ENCODE results near the gene NFIB. TPM values are rescaled to one million over a fixed set of nuclear protein-coding genes. Genes with fewer than 3 reads are reported as not detected.

The NFIB gene
- total and polyA plus RNA-seq, 2 of the 13 experiments (the other 11 are each of a cell fraction or from before 2014, with no cell fraction given) = 0.98 to 4.6 TPM

DNA sequence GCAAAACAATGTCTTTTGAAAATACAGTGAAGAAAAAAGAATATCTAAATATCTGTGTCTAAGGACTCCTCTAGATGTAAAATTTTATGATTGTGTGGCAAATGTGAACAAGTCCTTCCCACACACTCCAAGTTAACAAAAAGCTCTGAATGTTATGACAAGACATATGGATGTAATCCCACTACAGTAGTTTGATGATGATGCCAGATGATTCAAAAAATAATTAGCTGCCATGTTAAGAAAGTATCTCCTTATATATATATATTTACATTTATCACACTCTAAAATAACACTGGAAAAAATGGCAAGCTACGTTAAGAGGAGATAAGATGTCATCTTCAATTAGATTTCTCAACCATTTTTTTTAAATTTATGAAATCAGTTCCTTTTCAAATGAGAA lies 178.5 kb downstream of the NFIB start:
- no peak overlapping the region for H3K27ac ChIP-seq (ENCODE audit: extremely low read length, insufficient read depth, low read length)
- no peaks in the 10 kb centered on the region for H3K4me1 ChIP-seq (ENCODE audit: insufficient read depth, low read length)
- no peak overlapping the region for H3K4me2 ChIP-seq (ENCODE audit: low read depth, low read length)
- H3K79me2 ChIP-seq (ENCODE audit: insufficient read depth, low read length) = no peaks in the 10 kb centered on the region
- H3K4me3 ChIP-seq (replicated peaks in 1 of 3; ENCODE audit: insufficient read depth in 1 of 3, low read depth in 2 of 3, low read length in 3 of 3) = no peak overlapping the region
- H3K36me3 ChIP-seq (replicated peaks in 1 of 2; ENCODE audit: control insufficient read depth in 1 of 2, insufficient read depth in 2 of 2, low read length in 2 of 2) = no peaks in the 10 kb centered on the region
- BruUV-seq (replicated peaks) = no TSS peak
- H2AFZ ChIP-seq (ENCODE audit: low read length) = no peak overlapping the region
- H4K20me1 ChIP-seq (ENCODE audit: insufficient read depth, low read length) = no peaks in the 10 kb centered on the region
- ChIA-PET POLR2A (no interaction called here), CTCF (ENCODE audit: low intra/inter-chr PET ratio, low total read pairs) (no interaction called here)
- intact Hi-C loops (cut with micrococcal nuclease; ENCODE audit: unreplicated experiment) (no loop called here), in situ Hi-C loops (cut with HindIII; ENCODE audit: extremely low pct_ligation_motif_present, low pct_unique_long_range_greater_than_20kb) (no loop called here)
- DNase-seq (ENCODE audit: low spot score) (no peak), FAIRE-seq (no peak), ATAC-seq (no peak)
- no peaks in the 10 kb centered on the region for H3K9me3 ChIP-seq (ENCODE audit: low read length)
- WGBS (ENCODE audit: low lambda C conversion rate) = 51% methylated on average over 1 of the region's 1 CpG
- no peaks in the 10 kb centered on the region for H3K27me3 ChIP-seq (ENCODE audit: control insufficient read depth in 1 of 2, insufficient read depth in 2 of 2, low read length in 2 of 2)
- H3K9ac ChIP-seq (ENCODE audit: insufficient read depth, low read depth, low read length) = no peak overlapping the region
- TF ChIP-seq, protein P1, sequence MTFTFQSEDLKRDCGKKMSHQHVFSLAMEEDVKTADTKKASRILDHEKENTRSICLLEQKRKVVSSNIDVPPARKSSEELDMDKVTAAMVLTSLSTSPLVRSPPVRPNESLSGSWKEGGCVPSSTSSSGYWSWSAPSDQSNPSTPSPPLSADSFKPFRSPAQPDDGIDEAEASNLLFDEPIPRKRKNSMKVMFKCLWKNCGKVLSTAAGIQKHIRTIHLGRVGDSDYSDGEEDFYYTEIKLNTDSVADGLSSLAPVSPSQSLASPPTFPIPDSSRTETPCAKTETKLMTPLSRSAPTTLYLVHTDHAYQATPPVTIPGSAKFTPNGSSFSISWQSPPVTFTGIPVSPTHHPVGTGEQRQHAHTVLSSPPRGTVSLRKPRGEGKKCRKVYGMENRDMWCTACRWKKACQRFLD (CRISPR knock-in tag; IDR thresholded peaks at IDR 0.05; ENCODE audit: borderline replicate concordance) = no peak
- no peak for TF ChIP-seq MED8 (CRISPR knock-in tag; IDR thresholded peaks at IDR 0.05; ENCODE audit: insufficient replicate concordance)
- no peak for TF ChIP-seq ZNF333 (CRISPR knock-in tag; IDR thresholded peaks at IDR 0.05; ENCODE audit: borderline replicate concordance)
- TF ChIP-seq, protein P2, sequence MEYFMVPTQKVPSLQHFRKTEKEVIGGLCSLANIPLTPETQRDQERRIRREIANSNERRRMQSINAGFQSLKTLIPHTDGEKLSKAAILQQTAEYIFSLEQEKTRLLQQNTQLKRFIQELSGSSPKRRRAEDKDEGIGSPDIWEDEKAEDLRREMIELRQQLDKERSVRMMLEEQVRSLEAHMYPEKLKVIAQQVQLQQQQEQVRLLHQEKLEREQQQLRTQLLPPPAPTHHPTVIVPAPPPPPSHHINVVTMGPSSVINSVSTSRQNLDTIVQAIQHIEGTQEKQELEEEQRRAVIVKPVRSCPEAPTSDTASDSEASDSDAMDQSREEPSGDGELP (IDR thresholded peaks at IDR 0.05; ENCODE audit: borderline replicate concordance, low read depth) = no peak
- no peak for TF ChIP-seq ESRRA (CRISPR knock-in tag; IDR thresholded peaks at IDR 0.05; ENCODE audit: low read depth)
- TF ChIP-seq MTA3 (CRISPR knock-in tag; IDR thresholded peaks at IDR 0.05) = no peak
- TF ChIP-seq FOSL1 (CRISPR knock-in tag; IDR thresholded peaks at IDR 0.05; ENCODE audit: borderline replicate concordance) = no peak

DNA sequence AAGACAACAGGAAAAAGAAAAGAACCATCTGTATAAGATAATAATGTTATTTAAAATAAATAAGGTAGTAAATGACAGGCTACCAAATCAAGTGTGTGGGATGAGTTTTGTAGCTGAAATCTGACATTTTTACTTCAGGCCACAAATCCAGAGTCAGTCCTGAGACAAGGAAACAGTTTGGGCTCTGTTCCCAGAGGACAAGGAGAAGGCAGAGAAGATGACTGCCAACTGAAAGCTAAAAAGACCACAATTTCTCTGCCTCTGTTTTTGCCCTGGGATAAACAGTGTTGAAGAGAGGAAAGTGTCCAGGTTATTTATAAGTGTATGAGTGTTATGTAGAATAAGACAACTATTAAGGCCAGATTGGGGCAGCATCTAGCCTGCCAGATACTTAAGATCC lies 180.5 kb downstream of the NFIB start:
- H3K27me3 ChIP-seq (ENCODE audit: control insufficient read depth in 1 of 2, insufficient read depth in 2 of 2, low read length in 2 of 2) = no peaks in the 10 kb centered on the region
- no peaks in the 10 kb centered on the region for H3K9me3 ChIP-seq (ENCODE audit: low read length)
- H3K36me3 ChIP-seq (replicated peaks in 1 of 2; ENCODE audit: control insufficient read depth in 1 of 2, insufficient read depth in 2 of 2, low read length in 2 of 2) = no peaks in the 10 kb centered on the region
- no peaks in the 10 kb centered on the region for H3K79me2 ChIP-seq (ENCODE audit: insufficient read depth, low read length)
- no peak for DNase-seq (ENCODE audit: low spot score)
- no peak for ATAC-seq
- no TSS peak for BruUV-seq (replicated peaks)
- H3K27ac ChIP-seq (ENCODE audit: extremely low read length, insufficient read depth, low read length) = no peak overlapping the region
- no peak overlapping the region for H3K4me2 ChIP-seq (ENCODE audit: low read depth, low read length)
- H3K4me1 ChIP-seq (ENCODE audit: insufficient read depth, low read length) = no peaks in the 10 kb centered on the region
- H3K4me3 ChIP-seq (replicated peaks in 1 of 3; ENCODE audit: insufficient read depth in 1 of 3, low read depth in 2 of 3, low read length in 3 of 3) = no peak overlapping the region
- intact Hi-C loops (cut with micrococcal nuclease; ENCODE audit: unreplicated experiment) = no loop called here
- no peak overlapping the region for H2AFZ ChIP-seq (ENCODE audit: low read length)
- ChIA-PET CTCF (ENCODE audit: low intra/inter-chr PET ratio, low total read pairs) (no interaction called here), POLR2A (no interaction called here)
- in situ Hi-C loops (cut with HindIII; ENCODE audit: extremely low pct_ligation_motif_present, low pct_unique_long_range_greater_than_20kb) = no loop called here
- H3K9ac ChIP-seq (ENCODE audit: insufficient read depth, low read depth, low read length) = no peak overlapping the region
- FAIRE-seq = no peak
- H4K20me1 ChIP-seq (ENCODE audit: insufficient read depth, low read length) = no peaks in the 10 kb centered on the region
- TF ChIP-seq ZNF124 (CRISPR knock-in tag; IDR thresholded peaks at IDR 0.05) (no peak), KAT8 (CRISPR knock-in tag; IDR thresholded peaks at IDR 0.05) (no peak), FOSL1 (CRISPR knock-in tag; IDR thresholded peaks at IDR 0.05; ENCODE audit: borderline replicate concordance) (no peak), YEATS4 (CRISPR knock-in tag; IDR thresholded peaks at IDR 0.05; ENCODE audit: borderline replicate concordance) (no peak), MBD4 (IDR thresholded peaks at IDR 0.05; ENCODE audit: borderline replicate concordance, low read length) (no peak), ZNF282 (IDR thresholded peaks at IDR 0.05; ENCODE audit: partially characterized antibody) (no peak), ZNF703 (CRISPR knock-in tag; IDR thresholded peaks at IDR 0.05; ENCODE audit: borderline replicate concordance) (no peak), THYN1 (CRISPR knock-in tag; IDR thresholded peaks at IDR 0.05; ENCODE audit: borderline replicate concordance, low read depth) (no peak), ATF1 (CRISPR knock-in tag; IDR thresholded peaks at IDR 0.05) (no peak)
- TF ChIP-seq, protein P3, sequence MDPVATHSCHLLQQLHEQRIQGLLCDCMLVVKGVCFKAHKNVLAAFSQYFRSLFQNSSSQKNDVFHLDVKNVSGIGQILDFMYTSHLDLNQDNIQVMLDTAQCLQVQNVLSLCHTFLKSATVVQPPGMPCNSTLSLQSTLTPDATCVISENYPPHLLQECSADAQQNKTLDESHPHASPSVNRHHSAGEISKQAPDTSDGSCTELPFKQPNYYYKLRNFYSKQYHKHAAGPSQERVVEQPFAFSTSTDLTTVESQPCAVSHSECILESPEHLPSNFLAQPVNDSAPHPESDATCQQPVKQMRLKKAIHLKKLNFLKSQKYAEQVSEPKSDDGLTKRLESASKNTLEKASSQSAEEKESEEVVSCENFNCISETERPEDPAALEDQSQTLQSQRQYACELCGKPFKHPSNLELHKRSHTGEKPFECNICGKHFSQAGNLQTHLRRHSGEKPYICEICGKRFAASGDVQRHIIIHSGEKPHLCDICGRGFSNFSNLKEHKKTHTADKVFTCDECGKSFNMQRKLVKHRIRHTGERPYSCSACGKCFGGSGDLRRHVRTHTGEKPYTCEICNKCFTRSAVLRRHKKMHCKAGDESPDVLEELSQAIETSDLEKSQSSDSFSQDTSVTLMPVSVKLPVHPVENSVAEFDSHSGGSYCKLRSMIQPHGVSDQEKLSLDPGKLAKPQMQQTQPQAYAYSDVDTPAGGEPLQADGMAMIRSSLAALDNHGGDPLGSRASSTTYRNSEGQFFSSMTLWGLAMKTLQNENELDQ (CRISPR knock-in tag; IDR thresholded peaks at IDR 0.05; ENCODE audit: borderline replicate concordance) = no peak

All from HepG2 (cell line).